Neural progenitor cell (in vitro differentiated cells): ENCODE measurements around the gene LINC01488.

Experiments used
- CTCF ChIP-seq: fragments of 200-600 bp; sonication (generic); IDR thresholded peaks from 2 replicates; pipeline ENCODE4 v1.5.1; 2017; ENCODE audit warnings: antibody characterized with exemption, mild to moderate bottlenecking
- EZH2phosphoT487 ChIP-seq: fragments of 200-600 bp; sonication (generic); IDR thresholded peaks from 2 replicates; pipeline ENCODE4 v1.6.1; 2017; ENCODE audit warnings: antibody characterized with exemption

GRCh38 chr11:69472541-69473275 lies 8.8 kb upstream of the LINC01488 start:
- no peak for TF ChIP-seq CTCF
- no peak for TF ChIP-seq EZH2phosphoT487
